NCI-H1436 (cell line): ENCODE measurements around the gene TCHP.

Experiments
- DNase-seq: peaks from one replicate; lab custom pipeline; 2025; lab: John Stamatoyannopoulos, UW

TCHP gene

DNA sequence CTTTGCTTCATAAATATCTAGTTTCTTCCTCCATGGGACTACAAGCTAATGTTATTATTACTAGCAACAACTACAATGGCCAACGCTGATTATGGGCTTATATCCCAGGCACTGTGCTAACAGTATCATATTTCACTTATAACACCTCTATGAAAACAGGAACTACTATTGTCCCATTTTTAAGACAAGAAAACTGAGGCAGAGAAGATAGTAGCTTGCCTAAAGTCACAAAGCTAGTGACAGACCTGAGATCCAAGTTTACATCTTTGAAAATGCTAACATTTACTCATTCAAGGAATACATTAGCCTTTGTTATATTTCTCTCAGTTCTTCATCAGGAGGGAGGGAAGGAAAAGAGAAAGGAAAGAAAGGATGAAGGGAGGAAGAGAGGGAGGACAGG is 63.3 kb downstream of the TCHP start:
- DNase-seq = no peak

DNA sequence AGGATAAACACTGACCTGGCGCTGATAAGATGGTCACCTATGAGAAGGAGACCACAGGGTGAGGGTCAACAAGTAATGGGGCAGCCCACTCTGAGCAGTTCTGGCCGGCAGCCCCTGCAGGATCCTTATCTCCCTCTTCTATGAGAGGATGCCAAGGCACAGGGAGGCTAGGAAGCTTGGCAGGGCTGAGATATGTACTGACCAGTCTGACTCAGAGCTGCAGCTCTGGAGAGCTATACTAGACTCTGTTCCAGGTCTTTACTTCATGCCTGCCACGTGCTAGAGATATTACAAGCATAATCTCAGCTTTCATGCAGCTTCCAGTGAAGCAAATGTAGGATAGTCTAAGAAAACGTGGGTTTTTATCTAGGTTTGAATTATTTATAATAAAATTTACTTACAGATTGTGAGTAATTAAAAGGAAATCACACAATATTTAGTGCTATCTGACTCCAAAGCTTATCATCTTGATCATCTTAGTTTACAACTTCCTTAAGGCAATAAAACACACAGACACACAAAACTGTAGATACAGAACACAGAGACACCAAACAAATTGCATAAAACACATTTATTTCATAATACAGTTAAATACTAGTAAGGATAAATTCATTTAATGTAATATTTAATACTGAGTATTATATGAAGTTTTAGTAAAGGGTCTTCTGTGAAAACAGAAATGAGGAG is 63.8 kb downstream of the TCHP start:
- no peak for DNase-seq

GRCh38 chr12:109966546-109966945 is 66.5 kb downstream of the TCHP start:
- DNase-seq = no peak

DNA sequence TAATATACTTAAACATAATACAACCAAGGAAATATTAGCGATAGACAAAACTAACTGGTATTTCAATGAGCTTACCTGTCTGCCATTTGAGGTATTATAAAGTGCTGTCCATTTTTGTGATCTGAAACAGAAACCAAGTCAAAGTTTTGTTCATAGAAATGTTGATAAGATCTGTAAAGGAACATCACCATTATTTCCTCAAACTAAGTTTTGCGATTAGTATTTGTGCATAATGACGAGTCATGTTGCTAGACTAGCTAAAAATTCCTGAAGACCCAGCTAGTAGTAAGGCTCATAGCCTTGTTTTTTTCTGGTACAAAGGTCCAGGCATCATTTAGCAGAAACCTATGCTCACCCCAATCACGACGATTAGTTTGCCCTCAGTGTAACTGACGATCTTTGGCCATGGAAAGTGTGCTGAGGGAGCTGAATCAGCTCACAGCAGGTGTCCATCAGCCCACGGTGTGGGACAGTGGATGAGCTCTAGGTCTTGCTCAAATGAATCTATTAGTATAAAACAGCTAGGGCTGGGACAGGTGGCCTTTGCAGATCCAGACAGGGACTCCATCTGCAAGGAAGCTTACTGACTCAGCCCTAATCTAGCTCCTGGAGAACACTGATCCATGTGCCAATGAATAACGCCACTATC is 67.4 kb downstream of the TCHP start:
- DNase-seq = no peak
